ENCODE data around the gene GALNT12. TPM values are rescaled to one million over a fixed set of nuclear protein-coding genes. Genes with fewer than 3 reads are reported as not detected.

Gene GALNT12
- polyA plus RNA-seq, 1 donor (not counting 4 experiments of a cell fraction or from before 2014, with no cell fraction given) = 1.8 TPM

DNA sequence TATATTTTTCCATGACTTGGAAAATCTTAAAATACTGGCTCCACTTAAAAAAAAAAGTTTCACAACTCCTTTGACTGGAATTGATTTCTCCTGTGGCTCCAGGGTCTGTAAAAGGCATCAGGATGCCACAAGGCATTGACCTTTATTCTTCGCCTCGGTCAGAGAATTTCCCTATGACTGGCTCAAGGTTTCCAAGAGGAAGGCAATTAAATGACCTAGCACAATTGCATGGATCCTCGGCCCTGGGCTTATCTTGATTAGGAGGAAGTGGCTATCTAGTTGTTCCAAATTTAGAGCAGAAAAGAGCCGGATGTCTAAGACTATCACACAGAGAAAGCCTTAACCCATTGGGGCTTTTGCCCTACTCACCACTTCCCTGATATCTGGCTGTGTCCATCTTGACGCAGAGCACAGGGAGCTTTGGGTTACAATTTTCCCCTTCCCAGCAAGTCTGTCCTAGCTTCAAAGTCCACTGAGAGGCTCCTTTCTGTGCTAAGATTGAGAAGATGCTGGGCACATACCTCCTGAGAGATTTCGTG, 79.3 kb downstream of the GALNT12 start:
- Histone ChIP-seq H3K36me3 (ENCODE audit: control insufficient read depth in 2 of 2, extremely low read depth in 1 of 2, insufficient read depth in 2 of 2, low read length in 2 of 2) (no peaks in the 10 kb centered on the region), H3K9me1 (ENCODE audit: control insufficient read depth, extremely low read depth, insufficient read depth, low read length) (no peaks in the 10 kb centered on the region), H3K4me2 (ENCODE audit: control insufficient read depth, extremely low read depth, insufficient read depth, low read depth, low read length) (no peak overlapping the region), H2AFZ (ENCODE audit: control insufficient read depth, low read length) (no peak overlapping the region), H3K27ac (ENCODE audit: control insufficient read depth, insufficient read depth, low read length) (no peak overlapping the region), H3K4me1 (ENCODE audit: control insufficient read depth, extremely low read depth, insufficient read depth, low read length) (peaks cover 5% of the 10 kb centered on the region), H3K9me3 (ENCODE audit: control insufficient read depth, low read depth, low read length) (no peaks in the 10 kb centered on the region), H4K20me1 (ENCODE audit: control insufficient read depth, extremely low read depth, insufficient read depth, low read length) (no peaks in the 10 kb centered on the region), H3K4me3 (ENCODE audit: control insufficient read depth in 2 of 3, extremely low read depth in 1 of 3, insufficient read depth in 2 of 3, low read depth in 1 of 3, low read length in 3 of 3) (no peak overlapping the region), H3K27me3 (ENCODE audit: control insufficient read depth, extremely low read depth, insufficient read depth, low read length) (peaks cover 5% of the 10 kb centered on the region), H3K79me2 (ENCODE audit: control insufficient read depth, insufficient read depth, low read length) (no peaks in the 10 kb centered on the region), H3K9ac (ENCODE audit: control insufficient read depth, extremely low read depth, insufficient read depth, low read length) (no peak overlapping the region)
- DNase-seq (ENCODE audit: low read depth, low spot score) (no peak), FAIRE-seq (no peak)
- dilution Hi-C loops (cut with MboI; ENCODE audit: extremely low pct_ligation_motif_present, low sequenced_read_pairs) = no loop called here
- TF ChIP-seq EZH2 (IDR thresholded peaks at IDR 0.05; ENCODE audit: low read length) = no peak
- TF ChIP-seq, protein P1, sequence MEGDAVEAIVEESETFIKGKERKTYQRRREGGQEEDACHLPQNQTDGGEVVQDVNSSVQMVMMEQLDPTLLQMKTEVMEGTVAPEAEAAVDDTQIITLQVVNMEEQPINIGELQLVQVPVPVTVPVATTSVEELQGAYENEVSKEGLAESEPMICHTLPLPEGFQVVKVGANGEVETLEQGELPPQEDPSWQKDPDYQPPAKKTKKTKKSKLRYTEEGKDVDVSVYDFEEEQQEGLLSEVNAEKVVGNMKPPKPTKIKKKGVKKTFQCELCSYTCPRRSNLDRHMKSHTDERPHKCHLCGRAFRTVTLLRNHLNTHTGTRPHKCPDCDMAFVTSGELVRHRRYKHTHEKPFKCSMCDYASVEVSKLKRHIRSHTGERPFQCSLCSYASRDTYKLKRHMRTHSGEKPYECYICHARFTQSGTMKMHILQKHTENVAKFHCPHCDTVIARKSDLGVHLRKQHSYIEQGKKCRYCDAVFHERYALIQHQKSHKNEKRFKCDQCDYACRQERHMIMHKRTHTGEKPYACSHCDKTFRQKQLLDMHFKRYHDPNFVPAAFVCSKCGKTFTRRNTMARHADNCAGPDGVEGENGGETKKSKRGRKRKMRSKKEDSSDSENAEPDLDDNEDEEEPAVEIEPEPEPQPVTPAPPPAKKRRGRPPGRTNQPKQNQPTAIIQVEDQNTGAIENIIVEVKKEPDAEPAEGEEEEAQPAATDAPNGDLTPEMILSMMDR (optimal IDR thresholded peaks at IDR 0.05 in 1 of 3, IDR thresholded peaks at IDR 0.05 in 1 of 3, conservative IDR thresholded peaks at IDR 0.05 in 1 of 3; ENCODE audit: extremely low read depth in 1 of 3, insufficient read depth in 2 of 3, low read length in 3 of 3) = no peak

DNA sequence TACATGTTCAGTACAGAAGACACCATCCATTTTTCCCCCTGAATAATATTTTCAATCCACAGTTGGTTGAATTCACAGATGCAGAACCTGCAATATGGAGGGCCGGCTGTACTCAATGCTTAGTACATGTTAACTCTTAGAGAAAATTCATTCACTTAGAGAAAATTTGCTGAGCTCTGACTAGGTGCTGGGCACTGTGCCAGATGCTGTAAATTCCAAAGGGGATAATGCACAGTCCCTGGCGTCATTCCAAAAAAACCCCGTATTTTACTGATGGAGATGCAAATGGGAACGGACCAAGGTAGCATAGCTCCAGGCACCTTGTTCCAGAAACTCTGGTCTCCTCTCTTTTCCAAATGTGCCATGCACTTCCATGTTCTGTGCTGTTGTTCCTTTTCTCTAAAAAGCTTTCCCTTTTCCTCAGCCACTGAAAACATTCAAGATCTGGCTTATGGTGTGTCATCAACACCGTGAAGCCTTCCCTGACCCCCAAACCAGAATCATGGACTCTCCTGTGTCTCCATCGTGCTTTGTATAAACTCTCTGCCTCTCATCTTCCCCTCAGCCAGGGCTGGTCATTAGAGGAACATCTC, 80.5 kb downstream of the GALNT12 start:
- Histone ChIP-seq H2AFZ (ENCODE audit: control insufficient read depth, low read length) (no peak overlapping the region), H3K79me2 (ENCODE audit: control insufficient read depth, insufficient read depth, low read length) (no peaks in the 10 kb centered on the region), H3K4me3 (ENCODE audit: control insufficient read depth in 2 of 3, extremely low read depth in 1 of 3, insufficient read depth in 2 of 3, low read depth in 1 of 3, low read length in 3 of 3) (no peak overlapping the region), H3K4me2 (ENCODE audit: control insufficient read depth, extremely low read depth, insufficient read depth, low read depth, low read length) (no peak overlapping the region), H3K27me3 (ENCODE audit: control insufficient read depth, extremely low read depth, insufficient read depth, low read length) (peaks cover 5% of the 10 kb centered on the region), H4K20me1 (ENCODE audit: control insufficient read depth, extremely low read depth, insufficient read depth, low read length) (no peaks in the 10 kb centered on the region), H3K9me1 (ENCODE audit: control insufficient read depth, extremely low read depth, insufficient read depth, low read length) (no peaks in the 10 kb centered on the region), H3K36me3 (ENCODE audit: control insufficient read depth in 2 of 2, extremely low read depth in 1 of 2, insufficient read depth in 2 of 2, low read length in 2 of 2) (no peaks in the 10 kb centered on the region), H3K9me3 (ENCODE audit: control insufficient read depth, low read depth, low read length) (no peaks in the 10 kb centered on the region), H3K9ac (ENCODE audit: control insufficient read depth, extremely low read depth, insufficient read depth, low read length) (no peak overlapping the region), H3K27ac (ENCODE audit: control insufficient read depth, insufficient read depth, low read length) (no peak overlapping the region), H3K4me1 (ENCODE audit: control insufficient read depth, extremely low read depth, insufficient read depth, low read length) (peaks cover 5% of the 10 kb centered on the region)
- TF ChIP-seq, protein P1 (optimal IDR thresholded peaks at IDR 0.05 in 1 of 3, IDR thresholded peaks at IDR 0.05 in 1 of 3, conservative IDR thresholded peaks at IDR 0.05 in 1 of 3; ENCODE audit: extremely low read depth in 1 of 3, insufficient read depth in 2 of 3, low read length in 3 of 3) = no peak
- TF ChIP-seq EZH2 (IDR thresholded peaks at IDR 0.05; ENCODE audit: low read length) = no peak
- no peak for FAIRE-seq
- dilution Hi-C loops (cut with MboI; ENCODE audit: extremely low pct_ligation_motif_present, low sequenced_read_pairs) = no loop called here
- DNase-seq (ENCODE audit: low read depth, low spot score) = no peak
